ENCODE data around the gene LPCAT3.

The LPCAT3 gene

DNA sequence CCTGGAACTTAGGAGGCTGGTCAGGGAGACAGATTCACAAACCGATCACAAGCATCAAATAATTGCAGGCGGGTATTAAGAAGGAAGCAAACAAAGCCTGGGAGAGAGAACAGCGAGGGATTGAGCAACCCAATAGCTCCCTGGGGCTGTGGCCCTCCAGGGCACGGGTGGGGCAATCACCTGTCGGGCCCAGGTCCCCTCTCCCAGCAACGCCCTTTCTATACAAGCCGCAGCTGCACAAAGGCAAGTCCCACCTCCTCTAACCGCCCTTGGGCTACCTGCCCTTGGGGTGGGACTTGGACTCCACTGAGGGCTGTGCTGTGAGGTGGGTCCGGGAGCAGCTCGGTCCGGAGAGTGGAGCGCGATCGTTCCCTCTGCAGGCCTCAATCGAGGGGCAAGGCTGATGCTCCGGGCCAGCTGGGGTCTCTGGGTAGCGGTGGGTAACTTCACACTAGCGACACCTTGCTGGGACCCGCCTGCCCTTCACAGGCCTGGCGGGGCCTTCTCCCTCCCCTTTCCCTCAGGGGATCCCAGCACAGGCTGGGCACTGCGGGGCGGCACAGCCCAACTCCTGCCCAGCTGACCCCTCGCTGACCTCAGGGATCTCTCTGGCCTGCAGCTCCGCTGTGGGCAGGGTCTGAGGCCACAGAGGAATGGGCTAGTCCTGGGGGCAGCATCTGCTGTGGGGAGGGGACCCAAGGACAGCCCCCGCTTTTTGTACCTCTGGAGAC is 55.8 kb downstream of the LPCAT3 start:
- no peak for DNase-seq

DNA sequence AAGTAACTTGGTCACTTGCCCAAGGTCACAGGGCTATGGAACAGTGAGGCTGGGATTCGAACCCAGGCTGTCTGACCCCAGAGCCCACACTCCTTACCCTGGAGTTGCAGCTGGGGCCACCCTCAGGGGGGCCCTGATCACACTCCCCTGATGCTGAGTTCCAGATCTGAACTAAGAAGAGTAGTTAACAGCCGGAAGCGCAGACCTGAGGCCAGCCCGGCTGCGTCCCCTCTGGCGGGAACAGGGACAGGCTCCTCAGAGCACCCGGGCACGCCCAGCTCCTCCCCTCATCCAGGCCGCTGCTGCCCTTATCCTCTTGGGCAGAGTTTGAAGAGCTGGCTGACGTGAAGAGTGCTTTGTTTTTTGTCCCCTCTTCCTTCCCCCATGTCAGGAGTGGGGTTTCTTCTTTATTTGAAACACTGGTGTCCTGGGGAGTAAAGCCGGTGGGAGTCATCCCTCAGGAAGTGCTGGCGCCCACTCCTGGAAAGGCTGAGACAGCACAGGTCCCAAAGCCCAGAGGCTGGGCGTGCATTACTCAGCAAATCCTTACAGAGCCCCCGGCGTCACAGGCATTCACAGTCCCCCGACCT is 56.5 kb downstream of the LPCAT3 start:
- no peak for DNase-seq

DNA sequence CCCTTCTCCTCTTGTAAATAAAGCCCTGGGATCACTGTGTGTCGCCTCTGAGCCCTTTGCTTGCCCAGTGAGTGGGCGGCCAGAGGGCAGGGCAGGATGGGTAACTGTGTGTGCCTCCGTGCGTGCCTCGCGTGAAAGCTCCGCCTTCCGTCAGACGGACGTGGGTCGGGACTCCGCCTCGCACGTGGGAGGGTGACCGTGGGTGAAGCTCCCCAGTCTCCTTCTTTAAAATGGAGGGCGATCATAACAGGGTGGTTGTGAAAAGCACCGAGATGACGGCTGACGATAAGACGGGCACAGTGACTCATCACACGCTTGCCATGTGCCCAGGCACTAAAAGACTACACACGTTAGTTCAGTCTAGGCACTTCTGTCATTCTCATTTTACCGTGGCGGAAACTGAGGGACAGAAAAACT is 57.0 kb downstream of the LPCAT3 start:
- DNase-seq: peak; percentile 89

- no peak for DNase-seq
These were observed 57.5 kb downstream of the LPCAT3 start for GRCh38 chr12:6960593-6961277.

GRCh38 chr12:6959805-6960592 is 58.3 kb downstream of the LPCAT3 start:
- no peak for DNase-seq

GRCh38 chr12:6959058-6959804 is 59.0 kb downstream of the LPCAT3 start:
- DNase-seq: peak; percentile 88

- DNase-seq: no peak
These were observed 59.6 kb downstream of the LPCAT3 start for GRCh38 chr12:6958609-6959057.

DNA sequence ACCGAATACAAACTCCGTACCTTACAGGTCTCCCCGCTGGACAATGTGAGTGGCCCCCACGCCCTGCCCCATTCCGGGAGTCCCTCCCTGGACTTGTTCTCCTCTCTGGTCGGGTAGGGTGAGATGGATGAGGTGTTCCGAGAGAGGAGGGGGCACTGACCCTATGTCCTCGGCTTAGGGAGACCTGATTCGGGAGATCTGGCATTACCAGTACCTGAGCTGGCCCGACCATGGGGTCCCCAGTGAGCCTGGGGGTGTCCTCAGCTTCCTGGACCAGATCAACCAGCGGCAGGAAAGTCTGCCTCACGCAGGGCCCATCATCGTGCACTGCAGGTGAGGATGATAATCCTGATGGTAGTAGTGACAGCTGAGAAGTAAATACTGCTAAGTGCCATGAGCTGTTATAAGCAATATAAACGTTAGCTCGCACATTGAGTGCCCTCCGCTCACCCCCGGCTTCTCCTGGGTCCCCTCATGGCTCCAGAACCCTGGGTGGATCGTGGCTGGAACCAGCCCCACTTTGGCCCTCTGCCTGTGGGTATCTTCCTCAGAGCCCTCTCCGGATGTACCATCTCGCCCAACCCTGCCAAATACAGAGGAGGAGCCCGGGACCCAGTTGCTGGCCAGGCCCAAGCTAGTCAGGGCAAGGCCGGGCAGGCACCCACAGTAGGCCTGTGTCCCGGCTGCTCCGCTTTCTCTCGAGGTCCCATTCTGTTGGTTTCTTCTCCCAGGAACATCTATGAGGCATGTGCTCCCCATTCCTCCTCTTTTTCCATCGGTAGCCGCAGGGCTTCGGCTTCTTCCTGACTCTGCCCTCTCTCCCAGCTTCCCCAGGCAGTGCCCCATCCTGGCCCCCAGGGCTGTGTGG is 60.3 kb downstream of the LPCAT3 start:
- DNase-seq: no peak

GRCh38 chr12:6957151-6957701 is 61.0 kb downstream of the LPCAT3 start:
- no peak for DNase-seq

- no peak for DNase-seq
These were observed 62.1 kb downstream of the LPCAT3 start for GRCh38 chr12:6956021-6956727.

DNA sequence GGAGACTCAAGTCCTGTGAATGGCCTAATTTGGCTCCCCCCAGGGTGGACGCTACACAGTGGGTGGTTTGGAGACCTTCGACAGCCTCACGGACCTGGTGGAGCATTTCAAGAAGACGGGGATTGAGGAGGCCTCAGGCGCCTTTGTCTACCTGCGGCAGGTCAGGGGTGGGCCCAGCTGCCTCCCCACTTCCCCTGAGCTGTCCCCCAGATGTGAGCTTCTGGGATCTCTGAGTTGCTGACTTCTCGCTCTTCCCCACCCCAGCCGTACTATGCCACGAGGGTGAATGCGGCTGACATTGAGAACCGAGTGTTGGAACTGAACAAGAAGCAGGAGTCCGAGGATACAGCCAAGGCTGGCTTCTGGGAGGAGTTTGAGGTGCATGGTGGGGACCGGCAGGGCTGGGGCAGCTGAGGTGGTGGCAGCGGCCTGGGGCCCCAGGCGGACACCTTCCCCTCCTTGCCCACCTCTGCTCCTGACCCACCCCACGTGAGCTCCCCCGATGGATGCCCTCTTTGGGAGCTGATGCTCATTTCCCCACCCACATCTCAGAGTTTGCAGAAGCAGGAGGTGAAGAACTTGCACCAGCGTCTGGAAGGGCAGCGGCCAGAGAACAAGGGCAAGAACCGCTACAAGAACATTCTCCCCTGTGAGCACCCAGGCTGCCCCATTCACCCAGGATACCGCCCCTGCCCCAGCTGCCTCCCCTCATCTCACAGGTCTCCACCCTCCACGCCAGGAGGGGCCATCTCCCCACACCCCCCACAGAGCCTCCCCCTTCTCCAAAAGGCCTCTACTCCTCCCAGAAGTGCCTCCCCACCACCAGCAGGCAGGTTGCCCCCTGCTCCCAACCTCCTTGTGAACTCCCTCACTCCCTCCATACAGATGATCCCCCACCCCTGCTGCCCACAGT is 62.9 kb downstream of the LPCAT3 start:
- no peak for DNase-seq

- no peak for DNase-seq
These were observed 63.8 kb downstream of the LPCAT3 start for GRCh38 chr12:6954316-6955107.

DNA sequence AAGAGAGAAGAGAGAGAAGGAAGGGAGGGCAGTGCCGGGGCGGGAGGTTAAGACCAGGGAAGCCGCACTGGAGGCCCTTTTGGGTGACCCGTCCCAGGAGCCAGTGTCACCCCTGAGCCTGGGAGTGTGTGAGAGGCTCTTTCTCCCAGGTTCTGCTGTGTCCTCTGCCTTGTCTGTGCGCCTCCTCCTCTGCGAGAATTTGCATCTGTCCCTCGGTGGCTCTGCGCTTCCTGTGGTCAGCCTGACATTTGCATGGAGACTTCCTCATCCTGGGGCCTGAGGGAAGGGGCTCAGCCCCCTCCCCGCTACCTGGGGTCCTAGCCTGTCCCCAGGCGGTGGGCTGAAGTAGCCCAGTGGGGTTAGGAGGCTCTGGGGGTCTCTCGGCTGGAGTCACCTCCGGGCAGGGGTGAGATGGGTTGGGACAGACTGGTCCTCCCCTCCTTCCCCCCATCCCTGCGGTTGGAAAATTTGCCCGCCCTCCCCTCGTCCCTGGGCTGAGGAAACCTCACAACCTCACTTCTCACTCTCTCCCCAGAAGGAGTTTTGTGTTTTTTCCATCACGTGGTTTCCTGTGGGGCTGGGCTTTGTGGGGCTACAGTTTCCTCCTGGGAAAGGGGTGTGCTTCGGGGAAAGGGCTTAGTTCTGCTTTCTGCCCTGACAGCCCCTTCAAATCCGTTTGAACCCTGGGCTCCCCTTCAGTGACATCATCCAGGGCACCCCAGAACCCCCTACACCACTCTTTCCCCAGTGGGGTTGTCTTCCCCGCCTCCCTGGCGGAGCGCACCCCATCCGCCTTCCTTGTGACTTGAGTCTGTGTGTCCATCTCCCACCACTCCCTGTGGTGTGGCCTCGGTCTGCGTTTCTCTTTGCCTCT is 64.6 kb downstream of the LPCAT3 start:
- DNase-seq: peak; percentile 77

- DNase-seq: peak; percentile 27
These were observed 65.3 kb downstream of the LPCAT3 start for GRCh38 chr12:6952863-6953441.

GRCh38 chr12:6952121-6952862 is 66.0 kb downstream of the LPCAT3 start:
- peak; percentile 20 for DNase-seq

DNA sequence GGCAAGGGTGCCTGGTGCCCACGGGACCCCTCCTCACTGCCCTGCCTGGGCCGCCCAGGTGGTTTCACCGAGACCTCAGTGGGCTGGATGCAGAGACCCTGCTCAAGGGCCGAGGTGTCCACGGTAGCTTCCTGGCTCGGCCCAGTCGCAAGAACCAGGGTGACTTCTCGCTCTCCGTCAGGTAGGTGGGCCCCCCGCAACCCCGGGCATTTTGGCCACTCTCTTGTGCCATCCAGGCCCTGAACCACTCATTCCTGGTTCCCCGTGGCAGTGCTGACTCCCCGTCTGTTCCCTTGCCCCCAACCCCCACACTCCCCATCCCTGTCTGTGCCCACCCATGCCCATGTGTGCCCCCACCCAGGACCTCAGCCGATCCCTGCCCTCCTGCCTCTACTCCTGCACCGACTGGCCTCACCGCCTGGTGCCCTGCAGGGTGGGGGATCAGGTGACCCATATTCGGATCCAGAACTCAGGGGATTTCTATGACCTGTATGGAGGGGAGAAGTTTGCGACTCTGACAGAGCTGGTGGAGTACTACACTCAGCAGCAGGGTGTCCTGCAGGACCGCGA is 66.6 kb downstream of the LPCAT3 start:
- peak; percentile 45 for DNase-seq
